SK-N-SH treated with all-trans-retinoic acid at 6 μM for 48 hours (cell line): ENCODE results near the gene KLF11.

Experiments
- ARNTL ChIP-seq: fragments of 450-650 bp; formaldehyde crosslinking; IDR thresholded peaks from 2 replicates; pipeline ENCODE4 v1.5.0; 2020; ENCODE audit warnings: low read depth, mild to moderate bottlenecking, moderate library complexity, borderline replicate concordance
- CSDC2 ChIP-seq: fragments of 250-450 bp; sonication (Bioruptor Pico); IDR thresholded peaks from 2 replicates; pipeline ENCODE4 v1.5.0; 2020; ENCODE audit warnings: mild to moderate bottlenecking, moderate library complexity
- GLIS3 ChIP-seq: fragments of 250-450 bp; sonication (Bioruptor Pico); IDR thresholded peaks from 2 replicates; pipeline ENCODE4 v1.5.0; 2020; ENCODE audit warnings: mild to moderate bottlenecking, moderate library complexity
- ISL1 ChIP-seq: fragments of 250-450 bp; sonication (Bioruptor Pico); IDR thresholded peaks from 2 replicates; pipeline ENCODE4 v2.1.2; 2022; ENCODE audit warnings: mild to moderate bottlenecking, moderate library complexity
- PATZ1 ChIP-seq: fragments of 250-450 bp; sonication (Bioruptor Pico); IDR thresholded peaks from 2 replicates; pipeline ENCODE4 v1.8.0; 2020; ENCODE audit warnings: mild to moderate bottlenecking, moderate library complexity, borderline replicate concordance
- TCF4 ChIP-seq: fragments of 250-450 bp; sonication (Bioruptor Pico); IDR thresholded peaks from 2 replicates; pipeline ENCODE4 v1.8.0; 2021; ENCODE audit warnings: mild to moderate bottlenecking, moderate library complexity, borderline replicate concordance
- ZFP3 ChIP-seq: fragments of 250-450 bp; sonication (Bioruptor Pico); IDR thresholded peaks from 2 replicates; pipeline ENCODE4 v1.5.0; 2020; ENCODE audit warnings: mild to moderate bottlenecking, moderate library complexity
- ZFP30 ChIP-seq: fragments of 450-650 bp; formaldehyde crosslinking; IDR thresholded peaks from 2 replicates; pipeline ENCODE4 v1.5.0; 2022; ENCODE audit warnings: mild to moderate bottlenecking, moderate library complexity
- ZNF565 ChIP-seq: fragments of 450-650 bp; formaldehyde crosslinking; conservative IDR thresholded peaks from 2 replicates; pipeline ENCODE4 v1.5.0; 2020; ENCODE audit warnings: low read depth, mild to moderate bottlenecking, moderate library complexity
- ZNF8 ChIP-seq: fragments of 450-650 bp; formaldehyde crosslinking; IDR thresholded peaks from 2 replicates; pipeline ENCODE4 v1.5.0; 2020; ENCODE audit warnings: mild to moderate bottlenecking, moderate library complexity

GRCh38 chr2:10007921-10008808, 35.2 kb upstream of the KLF11 start:
- TF ChIP-seq PATZ1 (CRISPR knock-in tag) = no peak
- TF ChIP-seq TCF4 (CRISPR knock-in tag) = no peak
- no peak for TF ChIP-seq ARNTL (CRISPR knock-in tag)
- no peak for TF ChIP-seq CSDC2
- no peak for TF ChIP-seq ZNF565 (CRISPR knock-in tag)
- no peak for TF ChIP-seq GLIS3
- no peak for TF ChIP-seq ZNF8 (CRISPR knock-in tag)
- TF ChIP-seq ISL1 (CRISPR knock-in tag) = no peak
- TF ChIP-seq ZFP3 (CRISPR knock-in tag) = no peak
- TF ChIP-seq ZFP30 (CRISPR knock-in tag) = no peak
